Calu3 (cell line): ENCODE measurements around the gene SCARB1. TPM values are rescaled to one million over a fixed set of nuclear protein-coding genes. Genes with fewer than 3 reads are reported as not detected.

ENCODE experiments used
- BruUV-seq: library from RNA; stranded (reverse); fragments of 400-500 nt; replicated peaks from 2 replicates; lab custom pipeline; 2021; lab: Mats Ljungman, UMichigan
- CTCF ChIA-PET: fragments of 300-600 bp; sonication (Branson Sonifier 250); formaldehyde crosslinking; loops from one replicate; lab custom pipeline; 2022; ENCODE audit warnings: antibody characterized with exemption; lab: Charles Lee
- DNase-seq: peaks from one replicate; pipeline ENCODE4 v3.0.0; 2022
- H3K27ac Mint-ChIP-seq: one replicate; pipeline ENCODE4 v1.8.0; 2022; ENCODE audit warnings: mixed read lengths; ENCODE audit not compliant: unreplicated experiment
- H3K27me3 Mint-ChIP-seq: one replicate; pipeline ENCODE4 v1.8.0; 2022; ENCODE audit warnings: mixed read lengths; ENCODE audit not compliant: unreplicated experiment
- H3K36me3 Mint-ChIP-seq: one replicate; pipeline ENCODE4 v1.8.0; 2022; ENCODE audit warnings: mild to moderate bottlenecking, moderate library complexity, mixed read lengths; ENCODE audit not compliant: insufficient read depth, unreplicated experiment
- H3K4me1 Mint-ChIP-seq: one replicate; pipeline ENCODE4 v1.8.0; 2022; ENCODE audit warnings: mild to moderate bottlenecking, low read depth, mixed read lengths; ENCODE audit not compliant: unreplicated experiment
- H3K4me3 Mint-ChIP-seq: one replicate; pipeline ENCODE4 v1.8.0; 2022; ENCODE audit warnings: mild to moderate bottlenecking, low read depth, moderate library complexity, mixed read lengths; ENCODE audit not compliant: unreplicated experiment
- H3K9me3 Mint-ChIP-seq: one replicate; pipeline ENCODE4 v1.8.0; 2022; ENCODE audit warnings: low read depth, mixed read lengths; ENCODE audit not compliant: unreplicated experiment
- CTCF ChIP-seq: fragments of 200-600 bp; IDR thresholded peaks from one replicate; pipeline ENCODE4 v1.8.0; 2022; ENCODE audit warnings: antibody characterized with exemption; ENCODE audit not compliant: unreplicated experiment
- intact Hi-C: fragments of 100-400 bp; cut with micrococcal nuclease; formaldehyde crosslinking; loops from one replicate; pipeline ENCODE4 v1.10.0; 2022; ENCODE audit not compliant: unreplicated experiment
- total RNA-seq: library from RNA; stranded (reverse); gene quantifications from 2 replicates; pipeline ENCODE4 v1.2.3, GENCODE V29; 2022

Gene SCARB1
- total RNA-seq, 1 experiment from 2014 or later = 51.6 TPM

GRCh38 chr12:124730455-124730932 lies 133.2 kb downstream of the SCARB1 start:
- DNase-seq = peak; percentile 68
- Mint-ChIP-seq H3K4me3 (peak overlapping the region; percentile 32), H3K36me3 (peaks cover 23% of the 10 kb centered on the region), H3K27me3 (no peaks in the 10 kb centered on the region), H3K27ac (peak overlapping the region; percentile 34), H3K4me1 (peaks cover 52% of the 10 kb centered on the region), H3K9me3 (no peaks in the 10 kb centered on the region)
- TF ChIP-seq CTCF = no peak
- intact Hi-C loops = loop anchor here (2.0 kb wide), 1 partner anchor 36 kb away; no protein-coding TSS in a partner anchor
- BruUV-seq = no TSS peak
- CTCF ChIA-PET = interaction anchor here (0.6 to 1.9 kb wide), 7 partner anchors 10 to 224 kb away, joined by 3 to 7 read pairs (median 4); no protein-coding TSS in a partner anchor

GRCh38 chr12:124727922-124728321 lies 135.7 kb downstream of the SCARB1 start:
- no peak for DNase-seq
- TF ChIP-seq CTCF = peak; percentile 26
- no peak overlapping the region for H3K4me3 Mint-ChIP-seq
- H3K9me3 Mint-ChIP-seq = peaks cover 4% of the 10 kb centered on the region
- peaks cover 54% of the 10 kb centered on the region for H3K4me1 Mint-ChIP-seq
- no peaks in the 10 kb centered on the region for H3K27me3 Mint-ChIP-seq
- peaks cover 23% of the 10 kb centered on the region for H3K36me3 Mint-ChIP-seq
- CTCF ChIA-PET = interaction anchor here (0.6 to 1.4 kb wide), 6 partner anchors 10 to 209 kb away, joined by 3 to 4 read pairs (median 3); no protein-coding TSS in a partner anchor
- no TSS peak for BruUV-seq
- intact Hi-C loops = loop anchor here (1.0 to 5.0 kb wide), 4 partner anchors 19 to 221 kb away; no protein-coding TSS in a partner anchor
- peak overlapping the region; percentile 60 for H3K27ac Mint-ChIP-seq

DNA sequence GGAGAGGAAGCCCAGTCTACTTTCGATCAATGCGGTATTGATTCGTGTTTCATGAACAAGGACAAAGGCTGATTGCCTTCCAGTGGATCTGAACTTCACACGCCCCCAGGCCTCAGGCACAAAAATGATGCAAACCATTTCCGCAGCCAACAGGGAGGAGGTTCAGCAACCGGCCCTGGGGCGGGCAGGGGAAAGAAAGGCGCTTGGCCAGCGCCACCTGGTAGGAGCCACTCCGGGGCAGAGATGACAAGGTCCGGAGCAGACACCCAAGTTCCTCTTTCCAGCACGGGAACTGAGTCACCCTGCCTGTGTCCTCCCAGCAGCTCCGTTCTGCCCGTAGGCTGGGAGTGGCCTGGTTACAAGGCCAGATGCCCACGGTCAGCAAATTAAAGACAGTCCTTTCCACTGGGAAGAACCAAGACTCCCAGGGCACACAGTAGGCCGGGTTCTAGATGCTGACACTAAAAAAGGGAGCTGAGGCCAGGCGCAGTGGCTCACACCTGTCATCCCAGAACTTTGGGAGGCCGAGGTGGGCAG lies 136.3 kb downstream of the SCARB1 start:
- H3K36me3 Mint-ChIP-seq = peaks cover 23% of the 10 kb centered on the region
- DNase-seq = peak; percentile 98
- H3K4me3 Mint-ChIP-seq = no peak overlapping the region
- peaks cover 51% of the 10 kb centered on the region for H3K4me1 Mint-ChIP-seq
- no TSS peak for BruUV-seq
- peaks cover 4% of the 10 kb centered on the region for H3K9me3 Mint-ChIP-seq
- CTCF ChIA-PET = interaction anchor here (0.6 to 1.6 kb wide), 10 partner anchors 10 to 657 kb away, joined by 3 to 7 read pairs (median 3); no protein-coding TSS in a partner anchor
- H3K27me3 Mint-ChIP-seq = no peaks in the 10 kb centered on the region
- H3K27ac Mint-ChIP-seq = peak overlapping the region; percentile 60
- intact Hi-C loops = loop anchor here (1.0 to 5.0 kb wide), 4 partner anchors 19 to 220 kb away; no protein-coding TSS in a partner anchor
- no peak for TF ChIP-seq CTCF

Other genes starting within 250 kb of the SCARB1 start
- 1,247 and 1,434 TPM in 2 replicates for gene UBC, start 50.8 kb upstream of the SCARB1 start, total RNA-seq
- gene DHX37, start 125.3 kb upstream of the SCARB1 start, total RNA-seq = 49.2 and 57.6 TPM in 2 replicates
- gene BRI3BP, start 129.8 kb upstream of the SCARB1 start, total RNA-seq = 75.8 and 94.0 TPM in 2 replicates
- 39.2 and 41.3 TPM in 2 replicates for gene AACS, start 201.6 kb upstream of the SCARB1 start, total RNA-seq